ENCODE results near the gene CACNA1I. TPM values are rescaled to one million over a fixed set of nuclear protein-coding genes. Genes with fewer than 3 reads are reported as not detected.

CACNA1I gene
- total RNA-seq, 1 experiment from 2014 or later, result 0.15 TPM

DNA sequence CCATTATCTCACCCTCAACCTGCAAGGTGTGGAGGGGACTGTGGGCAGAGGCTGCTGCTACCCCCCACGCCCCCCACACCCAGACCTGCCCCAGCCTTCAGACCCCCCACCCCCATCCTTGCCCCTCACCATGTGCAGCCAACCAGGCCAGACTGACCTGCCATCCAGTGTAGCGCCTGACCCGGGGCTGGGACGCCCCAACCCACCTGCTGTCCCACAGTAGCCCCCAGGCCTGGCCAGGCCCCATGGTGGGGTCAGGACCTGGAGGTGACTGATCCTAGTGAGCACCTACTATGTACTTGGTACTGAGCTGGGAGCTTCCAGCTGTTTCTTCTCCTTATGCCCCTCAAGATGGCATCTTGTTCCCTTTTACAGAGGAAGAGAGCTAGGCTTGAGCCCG, 113.1 kb downstream of the CACNA1I start:
- intact Hi-C loops (cut with micrococcal nuclease), result no loop called here
- POLR2A ChIA-PET, result no interaction called here

DNA sequence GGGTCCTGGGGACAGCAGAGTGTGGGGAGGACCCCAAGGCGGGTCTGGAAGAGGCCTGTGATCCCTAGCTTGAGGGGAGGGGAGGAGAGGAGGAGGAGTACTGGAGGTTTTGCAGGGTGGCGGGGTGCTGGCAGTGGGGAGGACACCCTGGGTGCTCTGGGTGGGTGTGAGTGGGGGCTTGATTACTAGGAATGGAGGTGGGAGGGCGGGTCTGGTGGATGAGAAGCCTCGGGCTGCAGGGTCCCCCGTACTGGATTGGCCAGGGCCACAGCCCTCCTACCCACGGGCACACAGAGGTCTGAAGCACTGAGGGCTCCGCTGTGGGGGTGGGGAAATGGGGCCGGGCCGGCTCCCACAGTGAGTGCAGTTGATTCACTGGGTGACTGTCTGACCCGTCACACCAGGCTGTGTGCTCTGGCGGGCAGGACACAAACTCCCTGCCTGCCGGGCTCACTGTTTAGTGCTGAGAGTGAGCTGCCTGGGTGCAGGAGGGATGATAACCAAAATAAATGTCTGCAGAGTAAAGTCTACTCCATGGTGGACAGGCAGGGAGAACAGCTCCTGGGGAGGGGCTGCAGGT, 114.2 kb downstream of the CACNA1I start:
- intact Hi-C loops (cut with micrococcal nuclease), result no loop called here
- POLR2A ChIA-PET, result no interaction called here
- no peaks in the 10 kb centered on the region for H3K36me3 ChIP-seq (ENCODE audit: control insufficient read depth in 1 of 2, insufficient read depth in 2 of 2, low read length in 2 of 2)
- H4K20me1 ChIP-seq (ENCODE audit: insufficient read depth), result no peaks in the 10 kb centered on the region
- RAD21 ChIA-PET (ENCODE audit: low non-redundant PET in 1 of 2, low total read pairs in 2 of 2, uncharacterized antibody in 2 of 2, unreplicated experiment in 2 of 2), result no interaction called here
- H3K4me3 ChIP-seq (replicated peaks in 1 of 2; ENCODE audit: low read depth in 1 of 2, low read length in 2 of 2), result no peak overlapping the region
- BruUV-seq (replicated peaks), result no TSS peak
- TF ChIP-seq TCF7L2 (IDR thresholded peaks at IDR 0.05; ENCODE audit: borderline replicate concordance, extremely low read depth, insufficient read depth, insufficient read length) (no peak), FOSL1 (IDR thresholded peaks at IDR 0.05; ENCODE audit: low read depth) (no peak), POLR2AphosphoS5 (IDR thresholded peaks at IDR 0.05; ENCODE audit: low read depth, low read length) (no peak), SRF (IDR thresholded peaks at IDR 0.05; ENCODE audit: low read depth) (no peak), JUND (IDR thresholded peaks at IDR 0.05) (no peak), SIN3A (IDR thresholded peaks at IDR 0.05; ENCODE audit: low read depth) (no peak)
- TF ChIP-seq, protein P1, sequence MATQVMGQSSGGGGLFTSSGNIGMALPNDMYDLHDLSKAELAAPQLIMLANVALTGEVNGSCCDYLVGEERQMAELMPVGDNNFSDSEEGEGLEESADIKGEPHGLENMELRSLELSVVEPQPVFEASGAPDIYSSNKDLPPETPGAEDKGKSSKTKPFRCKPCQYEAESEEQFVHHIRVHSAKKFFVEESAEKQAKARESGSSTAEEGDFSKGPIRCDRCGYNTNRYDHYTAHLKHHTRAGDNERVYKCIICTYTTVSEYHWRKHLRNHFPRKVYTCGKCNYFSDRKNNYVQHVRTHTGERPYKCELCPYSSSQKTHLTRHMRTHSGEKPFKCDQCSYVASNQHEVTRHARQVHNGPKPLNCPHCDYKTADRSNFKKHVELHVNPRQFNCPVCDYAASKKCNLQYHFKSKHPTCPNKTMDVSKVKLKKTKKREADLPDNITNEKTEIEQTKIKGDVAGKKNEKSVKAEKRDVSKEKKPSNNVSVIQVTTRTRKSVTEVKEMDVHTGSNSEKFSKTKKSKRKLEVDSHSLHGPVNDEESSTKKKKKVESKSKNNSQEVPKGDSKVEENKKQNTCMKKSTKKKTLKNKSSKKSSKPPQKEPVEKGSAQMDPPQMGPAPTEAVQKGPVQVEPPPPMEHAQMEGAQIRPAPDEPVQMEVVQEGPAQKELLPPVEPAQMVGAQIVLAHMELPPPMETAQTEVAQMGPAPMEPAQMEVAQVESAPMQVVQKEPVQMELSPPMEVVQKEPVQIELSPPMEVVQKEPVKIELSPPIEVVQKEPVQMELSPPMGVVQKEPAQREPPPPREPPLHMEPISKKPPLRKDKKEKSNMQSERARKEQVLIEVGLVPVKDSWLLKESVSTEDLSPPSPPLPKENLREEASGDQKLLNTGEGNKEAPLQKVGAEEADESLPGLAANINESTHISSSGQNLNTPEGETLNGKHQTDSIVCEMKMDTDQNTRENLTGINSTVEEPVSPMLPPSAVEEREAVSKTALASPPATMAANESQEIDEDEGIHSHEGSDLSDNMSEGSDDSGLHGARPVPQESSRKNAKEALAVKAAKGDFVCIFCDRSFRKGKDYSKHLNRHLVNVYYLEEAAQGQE (IDR thresholded peaks at IDR 0.05; ENCODE audit: low read depth), result no peak
- H3K27me3 ChIP-seq (ENCODE audit: insufficient read depth, low read length), result no peaks in the 10 kb centered on the region
- no peaks in the 10 kb centered on the region for H3K4me1 ChIP-seq (ENCODE audit: control insufficient read depth in 1 of 2, insufficient read depth in 2 of 2, low read length in 2 of 2)
- H2AFZ ChIP-seq (ENCODE audit: low read depth, low read length, poor library complexity, severe bottlenecking), result no peak overlapping the region
- CTCF ChIA-PET, result no interaction called here
- no peak overlapping the region for H3K27ac ChIP-seq (ENCODE audit: low read depth, low read length)
- DNase-seq (ENCODE audit: low read depth, low spot score), result no peak
- no peaks in the 10 kb centered on the region for H3K79me2 ChIP-seq (ENCODE audit: insufficient read depth, low read length)
- H3K9me2 ChIP-seq (ENCODE audit: insufficient read depth), result no peaks in the 10 kb centered on the region
- ATAC-seq, result no peak
- no peak overlapping the region for H3K9ac ChIP-seq (ENCODE audit: low read length)
- no peak overlapping the region for H3K4me2 ChIP-seq (ENCODE audit: low read length)
- H3K9me3 ChIP-seq (ENCODE audit: control insufficient read depth in 1 of 2, insufficient read depth in 1 of 2, low read depth in 1 of 2, low read length in 2 of 2), result no peaks in the 10 kb centered on the region

More for the DNA sequence above, 113.1 kb downstream of the CACNA1I start:
- Histone ChIP-seq H4K20me1 (ENCODE audit: insufficient read depth) (no peaks in the 10 kb centered on the region), H3K4me2 (ENCODE audit: low read length) (no peak overlapping the region), H3K36me3 (ENCODE audit: control insufficient read depth in 1 of 2, insufficient read depth in 2 of 2, low read length in 2 of 2) (no peaks in the 10 kb centered on the region), H3K27ac (ENCODE audit: low read depth, low read length) (no peak overlapping the region), H3K9me2 (ENCODE audit: insufficient read depth) (no peaks in the 10 kb centered on the region), H3K4me1 (ENCODE audit: control insufficient read depth in 1 of 2, insufficient read depth in 2 of 2, low read length in 2 of 2) (no peaks in the 10 kb centered on the region), H2AFZ (ENCODE audit: low read depth, low read length, poor library complexity, severe bottlenecking) (no peak overlapping the region), H3K79me2 (ENCODE audit: insufficient read depth, low read length) (no peaks in the 10 kb centered on the region), H3K4me3 (replicated peaks in 1 of 2; ENCODE audit: low read depth in 1 of 2, low read length in 2 of 2) (no peak overlapping the region), H3K9ac (ENCODE audit: low read length) (no peak overlapping the region), H3K27me3 (ENCODE audit: insufficient read depth, low read length) (no peaks in the 10 kb centered on the region), H3K9me3 (ENCODE audit: control insufficient read depth in 1 of 2, insufficient read depth in 1 of 2, low read depth in 1 of 2, low read length in 2 of 2) (no peaks in the 10 kb centered on the region)
- BruUV-seq (replicated peaks), result no TSS peak
- DNase-seq (ENCODE audit: low read depth, low spot score) (no peak), ATAC-seq (no peak)
- ChIA-PET RAD21 (ENCODE audit: low non-redundant PET in 1 of 2, low total read pairs in 2 of 2, uncharacterized antibody in 2 of 2, unreplicated experiment in 2 of 2) (no interaction called here), CTCF (no interaction called here)
- no peak for TF ChIP-seq POLR2A (IDR thresholded peaks at IDR 0.05; ENCODE audit: borderline replicate concordance, extremely low read depth, insufficient read depth, insufficient read length)
- TF ChIP-seq EZH2phosphoT487 (IDR thresholded peaks at IDR 0.05; ENCODE audit: borderline replicate concordance), result no peak
